Measurements from ENCODE around the gene HS6ST2.
"Not testable (repeated sequence)": the region's sequence is repeated elsewhere in the genome, so short reads cannot be mapped to it uniquely, and the experiment has no call there.

HS6ST2 gene

GRCh38 chrX:132887569-132887968 lies 70.9 kb downstream of the HS6ST2 start:
- H3K4me3 ChIP-seq (ENCODE audit: insufficient read depth, low read depth, low read length, poor library complexity, severe bottlenecking): no peak overlapping the region

GRCh38 chrX:132883358-132883915 lies 75.0 kb downstream of the HS6ST2 start:
- Histone ChIP-seq H3K9me3 (ENCODE audit: control insufficient read depth, low read length) (no peaks in the 10 kb centered on the region), H3K27me3 (replicated peaks; ENCODE audit: control insufficient read depth, insufficient read depth, low read length, poor library complexity, severe bottlenecking) (no peaks in the 10 kb centered on the region), H3K4me3 (ENCODE audit: insufficient read depth, low read depth, low read length, poor library complexity, severe bottlenecking) (no peak overlapping the region), H3K36me3 (ENCODE audit: control insufficient read depth, insufficient read depth, low read length) (no peaks in the 10 kb centered on the region), H3K27ac (ENCODE audit: insufficient read depth, low read length, poor library complexity, severe bottlenecking) (no peak overlapping the region), H3K4me1 (ENCODE audit: control insufficient read depth, insufficient read depth, low read length, poor library complexity, severe bottlenecking) (no peaks in the 10 kb centered on the region)
- no peak for DNase-seq

More at GRCh38 chrX:132887569-132887968, 70.9 kb downstream of the HS6ST2 start:
- H3K4me1 ChIP-seq (ENCODE audit: control insufficient read depth, insufficient read depth, low read length, poor library complexity, severe bottlenecking): no peaks in the 10 kb centered on the region
- H3K27ac ChIP-seq (ENCODE audit: insufficient read depth, low read length, poor library complexity, severe bottlenecking): no peak overlapping the region
- no peaks in the 10 kb centered on the region for H3K27me3 ChIP-seq (replicated peaks; ENCODE audit: control insufficient read depth, insufficient read depth, low read length, poor library complexity, severe bottlenecking)
- no peaks in the 10 kb centered on the region for H3K36me3 ChIP-seq (ENCODE audit: control insufficient read depth, insufficient read depth, low read length)
- DNase-seq: no peak
- H3K9me3 ChIP-seq (ENCODE audit: control insufficient read depth, low read length): no peaks in the 10 kb centered on the region

DNA sequence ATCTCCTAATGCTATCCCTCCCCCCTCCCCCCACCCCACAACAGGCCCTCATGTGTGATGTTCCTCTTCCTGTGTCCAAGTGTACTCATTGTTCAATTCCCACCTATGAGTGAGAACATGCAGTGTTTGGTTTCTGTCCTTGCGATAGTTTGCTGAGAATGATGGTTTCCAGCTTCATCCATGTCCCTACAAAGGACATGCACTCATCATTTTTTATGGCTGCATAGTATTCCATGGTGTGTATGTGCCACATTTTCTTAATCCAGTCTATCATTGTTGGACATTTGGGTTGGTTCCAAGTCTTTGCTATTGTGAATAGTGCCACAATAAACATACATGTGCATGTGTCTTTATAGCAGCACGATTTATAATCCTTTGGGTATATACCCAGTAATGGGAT lies 77.7 kb downstream of the HS6ST2 start:
- not testable (repeated sequence) for H3K9me3 ChIP-seq (ENCODE audit: control insufficient read depth, low read length); H3K27ac ChIP-seq (ENCODE audit: insufficient read depth, low read length, poor library complexity, severe bottlenecking); H3K4me1 ChIP-seq (ENCODE audit: control insufficient read depth, insufficient read depth, low read length, poor library complexity, severe bottlenecking); H3K36me3 ChIP-seq (ENCODE audit: control insufficient read depth, insufficient read depth, low read length); H3K4me3 ChIP-seq (ENCODE audit: insufficient read depth, low read depth, low read length, poor library complexity, severe bottlenecking); H3K27me3 ChIP-seq (replicated peaks; ENCODE audit: control insufficient read depth, insufficient read depth, low read length, poor library complexity, severe bottlenecking); DNase-seq

- DNase-seq: no peak
- no peaks in the 10 kb centered on the region for H3K4me1 ChIP-seq (ENCODE audit: control insufficient read depth, insufficient read depth, low read length, poor library complexity, severe bottlenecking)
- H3K36me3 ChIP-seq (ENCODE audit: control insufficient read depth, insufficient read depth, low read length): no peaks in the 10 kb centered on the region
- no peak overlapping the region for H3K4me3 ChIP-seq (ENCODE audit: insufficient read depth, low read depth, low read length, poor library complexity, severe bottlenecking)
- no peak overlapping the region for H3K27ac ChIP-seq (ENCODE audit: insufficient read depth, low read length, poor library complexity, severe bottlenecking)
- H3K9me3 ChIP-seq (ENCODE audit: control insufficient read depth, low read length): no peaks in the 10 kb centered on the region
- H3K27me3 ChIP-seq (replicated peaks; ENCODE audit: control insufficient read depth, insufficient read depth, low read length, poor library complexity, severe bottlenecking): no peaks in the 10 kb centered on the region
Observed at GRCh38 chrX:132877954-132878536, 80.4 kb downstream of the HS6ST2 start.

- DNase-seq: no peak
- H3K36me3 ChIP-seq (ENCODE audit: control insufficient read depth, insufficient read depth, low read length): no peaks in the 10 kb centered on the region
- no peaks in the 10 kb centered on the region for H3K4me1 ChIP-seq (ENCODE audit: control insufficient read depth, insufficient read depth, low read length, poor library complexity, severe bottlenecking)
- H3K4me3 ChIP-seq (ENCODE audit: insufficient read depth, low read depth, low read length, poor library complexity, severe bottlenecking): no peak overlapping the region
- H3K27ac ChIP-seq (ENCODE audit: insufficient read depth, low read length, poor library complexity, severe bottlenecking): no peak overlapping the region
- H3K27me3 ChIP-seq (replicated peaks; ENCODE audit: control insufficient read depth, insufficient read depth, low read length, poor library complexity, severe bottlenecking): no peaks in the 10 kb centered on the region
- H3K9me3 ChIP-seq (ENCODE audit: control insufficient read depth, low read length): no peaks in the 10 kb centered on the region
Observed at GRCh38 chrX:132876523-132877338, 81.7 kb downstream of the HS6ST2 start.

- Histone ChIP-seq H3K36me3 (ENCODE audit: control insufficient read depth, insufficient read depth, low read length) (no peaks in the 10 kb centered on the region), H3K27ac (ENCODE audit: insufficient read depth, low read length, poor library complexity, severe bottlenecking) (no peak overlapping the region), H3K4me1 (ENCODE audit: control insufficient read depth, insufficient read depth, low read length, poor library complexity, severe bottlenecking) (no peaks in the 10 kb centered on the region), H3K4me3 (ENCODE audit: insufficient read depth, low read depth, low read length, poor library complexity, severe bottlenecking) (no peak overlapping the region), H3K27me3 (replicated peaks; ENCODE audit: control insufficient read depth, insufficient read depth, low read length, poor library complexity, severe bottlenecking) (no peaks in the 10 kb centered on the region), H3K9me3 (ENCODE audit: control insufficient read depth, low read length) (no peaks in the 10 kb centered on the region)
- DNase-seq: no peak
Observed at GRCh38 chrX:132875650-132876522, 82.5 kb downstream of the HS6ST2 start.

DNA sequence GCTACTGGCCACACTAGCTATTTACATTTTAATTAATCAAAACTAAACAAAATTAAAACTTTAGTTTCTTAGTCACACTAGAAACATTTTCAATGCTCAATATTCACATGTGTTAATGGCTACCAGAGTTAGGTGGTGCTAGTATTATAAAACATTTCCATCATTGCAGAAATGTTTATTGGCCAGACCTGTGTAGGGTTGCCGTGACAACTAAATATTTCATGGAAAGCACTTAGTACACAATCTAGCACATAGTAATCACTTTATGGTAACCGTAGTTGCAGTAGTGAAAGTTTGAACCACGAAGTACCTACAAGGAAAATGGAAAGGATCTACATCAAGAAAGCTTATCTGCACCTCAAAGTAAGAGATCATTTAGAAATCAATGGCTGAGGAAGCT lies 95.9 kb downstream of the HS6ST2 start:
- Histone ChIP-seq H3K27ac (ENCODE audit: insufficient read depth, low read length, poor library complexity, severe bottlenecking) (no peak overlapping the region), H3K4me1 (ENCODE audit: control insufficient read depth, insufficient read depth, low read length, poor library complexity, severe bottlenecking) (no peaks in the 10 kb centered on the region), H3K9me3 (ENCODE audit: control insufficient read depth, low read length) (no peaks in the 10 kb centered on the region), H3K27me3 (replicated peaks; ENCODE audit: control insufficient read depth, insufficient read depth, low read length, poor library complexity, severe bottlenecking) (no peaks in the 10 kb centered on the region), H3K36me3 (ENCODE audit: control insufficient read depth, insufficient read depth, low read length) (no peaks in the 10 kb centered on the region), H3K4me3 (ENCODE audit: insufficient read depth, low read depth, low read length, poor library complexity, severe bottlenecking) (no peak overlapping the region)
- DNase-seq: no peak

- H3K4me3 ChIP-seq (ENCODE audit: insufficient read depth, low read depth, low read length, poor library complexity, severe bottlenecking): no peak overlapping the region
- no peak overlapping the region for H3K27ac ChIP-seq (ENCODE audit: insufficient read depth, low read length, poor library complexity, severe bottlenecking)
- H3K4me1 ChIP-seq (ENCODE audit: control insufficient read depth, insufficient read depth, low read length, poor library complexity, severe bottlenecking): no peaks in the 10 kb centered on the region
- no peaks in the 10 kb centered on the region for H3K9me3 ChIP-seq (ENCODE audit: control insufficient read depth, low read length)
- no peaks in the 10 kb centered on the region for H3K27me3 ChIP-seq (replicated peaks; ENCODE audit: control insufficient read depth, insufficient read depth, low read length, poor library complexity, severe bottlenecking)
- DNase-seq: no peak
- no peaks in the 10 kb centered on the region for H3K36me3 ChIP-seq (ENCODE audit: control insufficient read depth, insufficient read depth, low read length)
Observed at GRCh38 chrX:132861076-132861475, 97.4 kb downstream of the HS6ST2 start.

DNA sequence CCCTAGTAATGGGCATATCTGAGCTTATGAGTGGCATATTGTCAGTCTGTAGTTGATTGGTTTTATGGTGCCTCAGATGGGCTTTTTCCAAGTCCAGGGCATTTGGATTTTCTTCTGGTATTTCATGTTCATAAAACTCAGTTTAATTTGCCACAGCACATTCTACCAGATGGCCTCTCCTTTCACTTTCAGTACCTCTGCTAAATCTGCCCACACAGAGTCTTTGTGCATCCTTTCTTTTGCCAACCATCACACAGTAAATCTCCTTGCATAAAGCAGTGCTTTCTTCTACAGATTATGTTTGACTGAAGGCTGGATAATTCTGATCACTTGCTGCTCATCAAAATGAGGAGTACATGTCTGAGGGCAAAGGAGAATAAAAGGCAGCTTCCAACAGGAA lies 98.2 kb downstream of the HS6ST2 start:
- H3K9me3 ChIP-seq (ENCODE audit: control insufficient read depth, low read length): no peaks in the 10 kb centered on the region
- H3K4me1 ChIP-seq (ENCODE audit: control insufficient read depth, insufficient read depth, low read length, poor library complexity, severe bottlenecking): no peaks in the 10 kb centered on the region
- no peaks in the 10 kb centered on the region for H3K36me3 ChIP-seq (ENCODE audit: control insufficient read depth, insufficient read depth, low read length)
- H3K27me3 ChIP-seq (replicated peaks; ENCODE audit: control insufficient read depth, insufficient read depth, low read length, poor library complexity, severe bottlenecking): no peaks in the 10 kb centered on the region
- H3K27ac ChIP-seq (ENCODE audit: insufficient read depth, low read length, poor library complexity, severe bottlenecking): no peak overlapping the region
- no peak overlapping the region for H3K4me3 ChIP-seq (ENCODE audit: insufficient read depth, low read depth, low read length, poor library complexity, severe bottlenecking)
- no peak for DNase-seq

All from effector memory CD4-positive, alpha-beta T cell (primary cell).